ENCODE results near the gene WWOX. TPM values are rescaled to one million over a fixed set of nuclear protein-coding genes. Genes with fewer than 3 reads are reported as not detected.

WWOX gene
- total and polyA plus RNA-seq, 2 of the 13 experiments (the other 11 are each of a cell fraction or from before 2014, with no cell fraction given), result 9.1 to 37.4 TPM

GRCh38 chr16:78292844-78293380 lies 193.5 kb downstream of the WWOX start (continued):
- no peak for TF ChIP-seq ETV6 (CRISPR knock-in tag; conservative IDR thresholded peaks at IDR 0.05)
- TF ChIP-seq TMF1 (CRISPR knock-in tag; IDR thresholded peaks at IDR 0.05; ENCODE audit: low read depth), result no peak
- TF ChIP-seq AKNA (CRISPR knock-in tag; IDR thresholded peaks at IDR 0.05; ENCODE audit: borderline replicate concordance), result no peak
- TF ChIP-seq RAD51 (IDR thresholded peaks at IDR 0.05; ENCODE audit: borderline replicate concordance), result no peak
- no peak for TF ChIP-seq BHLHE40 (IDR thresholded peaks at IDR 0.05; ENCODE audit: low read length)
- no peak for TF ChIP-seq SAFB2 (CRISPR knock-in tag; IDR thresholded peaks at IDR 0.05; ENCODE audit: borderline replicate concordance, low read depth)
- TF ChIP-seq ERF (CRISPR knock-in tag; IDR thresholded peaks at IDR 0.05), result no peak; the same call in 1 of the 2 replicates
- TF ChIP-seq HOXA5 (CRISPR knock-in tag; IDR thresholded peaks at IDR 0.05), result peak; percentile 42; the same call in 1 of the 2 replicates
- TF ChIP-seq NONO (IDR thresholded peaks at IDR 0.05), result no peak
- no peak for TF ChIP-seq NONO (CRISPR knock-in tag; conservative IDR thresholded peaks at IDR 0.05)
- peak; percentile 44; the same call in 1 of the 2 replicates for TF ChIP-seq YEATS2 (CRISPR knock-in tag; IDR thresholded peaks at IDR 0.05; ENCODE audit: borderline replicate concordance)
- TF ChIP-seq ZNF510 (CRISPR knock-in tag; IDR thresholded peaks at IDR 0.05; ENCODE audit: low read depth), result no peak
- TF ChIP-seq THAP9 (CRISPR knock-in tag; IDR thresholded peaks at IDR 0.05; ENCODE audit: borderline replicate concordance), result no peak
- TF ChIP-seq ZBTB7A (CRISPR knock-in tag; IDR thresholded peaks at IDR 0.05), result no peak
- no peak for TF ChIP-seq HOXA7 (CRISPR knock-in tag; IDR thresholded peaks at IDR 0.05)
- no peak for TF ChIP-seq ZNF34 (CRISPR knock-in tag; IDR thresholded peaks at IDR 0.05; ENCODE audit: borderline replicate concordance)
- TF ChIP-seq ZNF441 (CRISPR knock-in tag; IDR thresholded peaks at IDR 0.05; ENCODE audit: borderline replicate concordance), result no peak
- TF ChIP-seq ZSCAN29 (CRISPR knock-in tag; conservative IDR thresholded peaks at IDR 0.05), result no peak
- no peak for TF ChIP-seq ZNF589 (CRISPR knock-in tag; conservative IDR thresholded peaks at IDR 0.05)
- no peak for TF ChIP-seq MXI1 (IDR thresholded peaks at IDR 0.05; ENCODE audit: borderline replicate concordance, low read depth, low read length)
- no peak for TF ChIP-seq CBFB (CRISPR knock-in tag; IDR thresholded peaks at IDR 0.05)
- TF ChIP-seq ZSCAN5A (CRISPR knock-in tag; IDR thresholded peaks at IDR 0.05; ENCODE audit: borderline replicate concordance), result no peak
- no peak for TF ChIP-seq NFE2 (CRISPR knock-in tag; IDR thresholded peaks at IDR 0.05)
